ENCODE data around the gene FAAH. TPM values are rescaled to one million over a fixed set of nuclear protein-coding genes. Genes with fewer than 3 reads are reported as not detected.

Gene FAAH
- total RNA-seq, 1 experiment from 2014 or later: 2.0 TPM

DNA sequence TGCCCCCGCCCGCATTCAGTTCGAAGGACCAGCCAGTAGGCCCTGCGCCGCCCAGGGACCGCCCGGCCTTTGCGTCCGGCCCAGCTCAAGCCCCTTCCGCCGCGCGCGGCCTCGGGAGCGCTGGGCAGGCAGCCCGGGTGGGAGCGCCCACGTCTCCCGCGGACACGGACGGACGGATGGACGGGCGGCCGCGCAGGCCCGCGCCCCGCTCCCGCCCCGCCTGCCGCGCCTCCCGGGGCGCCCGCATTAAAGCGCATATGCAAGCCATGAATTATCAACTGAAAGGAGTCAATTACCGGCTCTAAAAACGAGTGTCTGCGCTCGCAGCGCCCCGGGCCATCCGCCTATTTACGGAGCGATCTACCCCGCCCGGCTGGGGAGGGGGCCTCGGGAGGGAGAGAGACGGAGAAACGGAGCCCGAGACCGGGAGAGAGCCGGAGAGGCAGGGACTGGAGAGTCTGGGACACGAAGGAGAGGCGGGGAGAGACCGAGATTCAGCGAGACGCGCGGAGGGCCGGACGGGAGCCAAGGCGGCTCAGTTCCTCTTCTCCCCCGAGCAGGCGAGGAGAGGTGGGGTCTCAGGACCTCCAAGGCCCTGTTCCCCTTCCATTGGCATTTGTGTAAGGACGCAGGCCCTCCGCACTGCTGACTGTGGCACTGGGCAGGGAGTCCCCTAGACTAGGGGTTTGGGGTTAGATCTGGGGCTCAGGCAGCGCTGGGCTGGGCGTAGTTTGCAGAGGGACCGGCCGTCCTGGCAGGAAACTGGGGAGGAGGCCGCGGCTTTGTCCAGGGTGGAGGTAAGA lies 54.2 kb downstream of the FAAH start:
- no peak for TF ChIP-seq EZH2 (IDR thresholded peaks at IDR 0.05; ENCODE audit: low read length, unreplicated experiment)

DNA sequence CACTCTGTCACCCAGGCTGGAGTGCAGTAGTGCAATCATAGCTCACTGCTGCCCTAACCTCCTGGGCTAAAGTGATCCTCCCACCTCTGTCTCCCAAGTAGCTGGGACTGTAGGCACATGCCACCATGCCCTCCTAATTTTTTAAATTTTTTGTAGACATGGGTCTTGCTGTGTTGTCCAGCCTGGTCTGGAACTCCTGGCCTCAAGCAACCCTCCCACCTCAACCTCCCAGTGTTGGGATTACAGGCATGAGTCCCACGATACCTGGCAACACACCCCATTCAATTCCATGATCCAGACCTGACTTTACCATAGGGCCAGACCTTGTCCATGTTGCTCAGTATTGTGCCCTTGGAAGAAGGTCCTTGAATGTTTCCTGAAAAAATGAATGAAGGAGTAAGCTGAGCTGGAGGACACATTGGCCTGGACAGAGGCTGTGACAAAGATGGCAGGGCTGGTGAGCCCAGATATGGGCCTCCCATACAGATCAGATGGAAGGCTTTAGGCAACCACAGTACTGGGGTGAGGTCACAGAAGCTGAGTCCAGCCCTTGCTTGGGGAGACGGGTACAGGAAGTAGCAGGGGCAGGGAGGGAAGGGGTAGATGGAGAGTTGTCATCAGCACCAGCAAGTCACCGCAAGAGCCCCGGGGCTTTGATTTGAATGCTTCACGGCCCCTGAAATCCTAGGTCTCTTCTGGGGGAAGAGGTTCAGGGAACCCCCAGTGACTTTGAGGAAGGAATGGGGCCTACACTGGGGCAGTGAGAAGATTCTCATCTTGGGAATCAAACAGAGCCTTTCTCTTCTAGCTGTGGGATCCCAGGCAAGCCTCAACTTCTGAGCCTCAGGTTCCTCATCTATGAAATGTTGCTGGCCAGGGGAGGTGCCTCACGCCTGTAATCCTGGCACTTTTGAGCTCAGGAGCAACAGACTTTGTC lies 55.4 kb downstream of the FAAH start:
- intact Hi-C loops (cut with micrococcal nuclease): loop anchor here (10.0 kb wide), 1 partner anchor 275 kb away; no protein-coding TSS in a partner anchor
- BruUV-seq (replicated peaks): no TSS peak
- Histone ChIP-seq H3K27ac (ENCODE audit: low read length) (no peak overlapping the region), H3K4me2 (ENCODE audit: low read length) (no peak overlapping the region), H3K79me2 (ENCODE audit: low read length) (no peaks in the 10 kb centered on the region), H3K9ac (ENCODE audit: low read length) (no peak overlapping the region), H3F3A (ENCODE audit: low read length, unreplicated experiment) (no peaks in the 10 kb centered on the region), H4K20me1 (ENCODE audit: low read length) (no peaks in the 10 kb centered on the region), H3K9me2 (replicated peaks; ENCODE audit: low read length) (no peaks in the 10 kb centered on the region), H3K36me3 (ENCODE audit: low read depth, low read length) (no peaks in the 10 kb centered on the region), H2AFZ (ENCODE audit: low read length) (no peak overlapping the region), H3K4me1 (ENCODE audit: insufficient read depth, low read length) (no peaks in the 10 kb centered on the region), H3K4me3 (ENCODE audit: low read length) (no peak overlapping the region), H3K9me3 (ENCODE audit: low read length) (no peaks in the 10 kb centered on the region), H3K27me3 (ENCODE audit: low read length) (no peaks in the 10 kb centered on the region)
- ATAC-seq: no peak
- DNase-seq: no peak
- POLR2A ChIA-PET (ENCODE audit: unreplicated experiment): no interaction called here
- CTCF ChIA-PET: no interaction called here
- no peak for TF ChIP-seq EZH2 (IDR thresholded peaks at IDR 0.05; ENCODE audit: low read length, unreplicated experiment)
- no peak for TF ChIP-seq CTCF (conservative IDR thresholded peaks at IDR 0.05; ENCODE audit: low read depth, low read length)
- TF ChIP-seq EZH2phosphoT487 (IDR thresholded peaks at IDR 0.05; ENCODE audit: borderline replicate concordance, low read length): no peak

More for the DNA sequence above, 54.2 kb downstream of the FAAH start:
- POLR2A ChIA-PET (ENCODE audit: unreplicated experiment): no interaction called here
- CTCF ChIA-PET: no interaction called here
- intact Hi-C loops (cut with micrococcal nuclease): loop anchor here (10.0 kb wide), 1 partner anchor 276 kb away; no protein-coding TSS in a partner anchor
- Histone ChIP-seq H3K9ac (ENCODE audit: low read length) (no peak overlapping the region), H4K20me1 (ENCODE audit: low read length) (no peaks in the 10 kb centered on the region), H3K27ac (ENCODE audit: low read length) (no peak overlapping the region), H3K4me1 (ENCODE audit: insufficient read depth, low read length) (no peaks in the 10 kb centered on the region), H3K4me3 (ENCODE audit: low read length) (no peak overlapping the region), H3K4me2 (ENCODE audit: low read length) (no peak overlapping the region), H3K79me2 (ENCODE audit: low read length) (no peaks in the 10 kb centered on the region), H3K9me3 (ENCODE audit: low read length) (no peaks in the 10 kb centered on the region), H3K27me3 (ENCODE audit: low read length) (no peaks in the 10 kb centered on the region), H3F3A (ENCODE audit: low read length, unreplicated experiment) (no peaks in the 10 kb centered on the region), H3K36me3 (ENCODE audit: low read depth, low read length) (no peaks in the 10 kb centered on the region), H3K9me2 (replicated peaks; ENCODE audit: low read length) (no peaks in the 10 kb centered on the region), H2AFZ (ENCODE audit: low read length) (no peak overlapping the region)
- no peak for DNase-seq
- BruUV-seq (replicated peaks): no TSS peak
- no peak for ATAC-seq

GRCh38 chr1:46450160-46450517 lies 56.0 kb downstream of the FAAH start:
- Histone ChIP-seq H3K79me2 (ENCODE audit: low read length) (no peaks in the 10 kb centered on the region), H3K4me2 (ENCODE audit: low read length) (no peak overlapping the region), H3K27me3 (ENCODE audit: low read length) (no peaks in the 10 kb centered on the region), H3K9ac (ENCODE audit: low read length) (no peak overlapping the region), H3K27ac (ENCODE audit: low read length) (no peak overlapping the region), H3K4me1 (ENCODE audit: insufficient read depth, low read length) (no peaks in the 10 kb centered on the region), H3K9me2 (replicated peaks; ENCODE audit: low read length) (no peaks in the 10 kb centered on the region), H2AFZ (ENCODE audit: low read length) (no peak overlapping the region), H3K36me3 (ENCODE audit: low read depth, low read length) (no peaks in the 10 kb centered on the region), H3F3A (ENCODE audit: low read length, unreplicated experiment) (no peaks in the 10 kb centered on the region), H4K20me1 (ENCODE audit: low read length) (no peaks in the 10 kb centered on the region), H3K4me3 (ENCODE audit: low read length) (no peak overlapping the region), H3K9me3 (ENCODE audit: low read length) (no peaks in the 10 kb centered on the region)
- intact Hi-C loops (cut with micrococcal nuclease): no loop called here
- BruUV-seq (replicated peaks): no TSS peak
- TF ChIP-seq EZH2 (IDR thresholded peaks at IDR 0.05; ENCODE audit: low read length, unreplicated experiment) (no peak), CTCF (conservative IDR thresholded peaks at IDR 0.05; ENCODE audit: low read depth, low read length) (no peak), EZH2phosphoT487 (IDR thresholded peaks at IDR 0.05; ENCODE audit: borderline replicate concordance, low read length) (no peak)
- no peak for DNase-seq
- ATAC-seq: no peak
- ChIA-PET POLR2A (ENCODE audit: unreplicated experiment) (no interaction called here), CTCF (no interaction called here)
